ENCODE data around the gene EVX1. TPM values are rescaled to one million over a fixed set of nuclear protein-coding genes. Genes with fewer than 3 reads are reported as not detected.

The EVX1 gene
- polyA plus RNA-seq, 1 donor (not counting 4 experiments of a cell fraction or from before 2014, with no cell fraction given) = not detected

GRCh38 chr7:27247452-27248426 is 5.1 kb downstream of the EVX1 start:
- Histone ChIP-seq H3K9ac (ENCODE audit: control insufficient read depth, extremely low read depth, insufficient read depth, low read length) (no peak overlapping the region), H3K79me2 (ENCODE audit: control insufficient read depth, insufficient read depth, low read length) (no peaks in the 10 kb centered on the region), H3K4me3 (ENCODE audit: control insufficient read depth in 2 of 3, extremely low read depth in 1 of 3, insufficient read depth in 2 of 3, low read depth in 1 of 3, low read length in 3 of 3) (no peak overlapping the region), H3K9me1 (ENCODE audit: control insufficient read depth, extremely low read depth, insufficient read depth, low read length) (no peaks in the 10 kb centered on the region), H3K4me2 (ENCODE audit: control insufficient read depth, extremely low read depth, insufficient read depth, low read depth, low read length) (no peak overlapping the region), H2AFZ (ENCODE audit: control insufficient read depth, low read length) (no peak overlapping the region), H3K27ac (ENCODE audit: control insufficient read depth, insufficient read depth, low read length) (no peak overlapping the region), H4K20me1 (ENCODE audit: control insufficient read depth, extremely low read depth, insufficient read depth, low read length) (peaks cover 7% of the 10 kb centered on the region), H3K9me3 (ENCODE audit: control insufficient read depth, low read depth, low read length) (no peaks in the 10 kb centered on the region), H3K4me1 (ENCODE audit: control insufficient read depth, extremely low read depth, insufficient read depth, low read length) (peaks cover 16% of the 10 kb centered on the region), H3K27me3 (ENCODE audit: control insufficient read depth, extremely low read depth, insufficient read depth, low read length) (peaks cover 100% of the 10 kb centered on the region), H3K36me3 (ENCODE audit: control insufficient read depth in 2 of 2, extremely low read depth in 1 of 2, insufficient read depth in 2 of 2, low read length in 2 of 2) (no peaks in the 10 kb centered on the region)
- no peak for DNase-seq (ENCODE audit: low read depth, low spot score)
- dilution Hi-C loops (cut with MboI; ENCODE audit: extremely low pct_ligation_motif_present, low sequenced_read_pairs) = no loop called here
- TF ChIP-seq CTCF (optimal IDR thresholded peaks at IDR 0.05 in 1 of 3, IDR thresholded peaks at IDR 0.05 in 1 of 3, conservative IDR thresholded peaks at IDR 0.05 in 1 of 3; ENCODE audit: extremely low read depth in 1 of 3, insufficient read depth in 2 of 3, low read length in 3 of 3) (no peak), EZH2 (IDR thresholded peaks at IDR 0.05; ENCODE audit: low read length) (no peak)
- no peak for FAIRE-seq

- Histone ChIP-seq H3K9me3 (ENCODE audit: control insufficient read depth, low read depth, low read length) (no peaks in the 10 kb centered on the region), H3K27me3 (ENCODE audit: control insufficient read depth, extremely low read depth, insufficient read depth, low read length) (peaks cover 100% of the 10 kb centered on the region), H2AFZ (ENCODE audit: control insufficient read depth, low read length) (no peak overlapping the region), H3K27ac (ENCODE audit: control insufficient read depth, insufficient read depth, low read length) (no peak overlapping the region), H4K20me1 (ENCODE audit: control insufficient read depth, extremely low read depth, insufficient read depth, low read length) (peaks cover 7% of the 10 kb centered on the region), H3K4me3 (ENCODE audit: control insufficient read depth in 2 of 3, extremely low read depth in 1 of 3, insufficient read depth in 2 of 3, low read depth in 1 of 3, low read length in 3 of 3) (no peak overlapping the region), H3K9me1 (ENCODE audit: control insufficient read depth, extremely low read depth, insufficient read depth, low read length) (no peaks in the 10 kb centered on the region), H3K79me2 (ENCODE audit: control insufficient read depth, insufficient read depth, low read length) (no peaks in the 10 kb centered on the region), H3K4me2 (ENCODE audit: control insufficient read depth, extremely low read depth, insufficient read depth, low read depth, low read length) (peak overlapping the region; percentile 46), H3K36me3 (ENCODE audit: control insufficient read depth in 2 of 2, extremely low read depth in 1 of 2, insufficient read depth in 2 of 2, low read length in 2 of 2) (no peaks in the 10 kb centered on the region), H3K9ac (ENCODE audit: control insufficient read depth, extremely low read depth, insufficient read depth, low read length) (no peak overlapping the region), H3K4me1 (ENCODE audit: control insufficient read depth, extremely low read depth, insufficient read depth, low read length) (peaks cover 16% of the 10 kb centered on the region)
- DNase-seq (ENCODE audit: low read depth, low spot score) (no peak), FAIRE-seq (no peak)
- no peak for TF ChIP-seq EZH2 (IDR thresholded peaks at IDR 0.05; ENCODE audit: low read length)
- no peak for TF ChIP-seq CTCF (optimal IDR thresholded peaks at IDR 0.05 in 1 of 3, IDR thresholded peaks at IDR 0.05 in 1 of 3, conservative IDR thresholded peaks at IDR 0.05 in 1 of 3; ENCODE audit: extremely low read depth in 1 of 3, insufficient read depth in 2 of 3, low read length in 3 of 3)
- dilution Hi-C loops (cut with MboI; ENCODE audit: extremely low pct_ligation_motif_present, low sequenced_read_pairs) = no loop called here
Observed at GRCh38 chr7:27248427-27248806, 5.8 kb downstream of the EVX1 start.

Data from keratinocyte (primary cell).